Astrocyte (in vitro differentiated cells and primary cell): Measurements from ENCODE around the gene PTGES3.

Experiments
- EZH2 ChIP-seq: IDR thresholded peaks from 2 replicates; pipeline ENCODE4 v1.6.1; 2012; ENCODE audit warnings: mild to moderate bottlenecking, low read length, inconsistent platforms; ENCODE audit not compliant: insufficient read depth
- TF ChIP-seq, protein P1 (sequence below): IDR thresholded peaks from 2 replicates; pipeline ENCODE4 v1.5.1; 2011; ENCODE audit warnings: low read depth, mild to moderate bottlenecking, inconsistent platforms, low read length, moderate library complexity; ENCODE audit not compliant: insufficient read depth

DNA sequence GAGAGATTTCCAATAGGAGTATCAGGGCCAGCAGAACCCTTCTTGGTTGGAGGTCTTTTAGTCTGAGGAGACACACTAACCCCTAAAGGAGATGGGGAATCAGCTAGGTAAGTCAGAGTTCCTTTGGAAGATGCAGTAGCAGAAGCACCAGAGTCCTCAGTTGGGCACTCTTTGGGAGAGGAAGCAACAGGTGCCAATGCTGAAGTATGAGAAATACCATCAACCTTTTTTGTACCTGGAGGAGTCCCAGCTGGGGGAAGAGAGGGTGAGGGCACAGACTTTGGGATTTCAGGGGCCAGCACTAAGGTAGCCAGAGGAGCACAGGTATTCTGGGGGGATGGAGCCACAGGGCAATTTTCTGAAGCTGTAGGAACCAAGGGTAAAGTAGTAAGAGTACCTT, 31.0 kb upstream of the PTGES3 start:
- TF ChIP-seq, protein P1, sequence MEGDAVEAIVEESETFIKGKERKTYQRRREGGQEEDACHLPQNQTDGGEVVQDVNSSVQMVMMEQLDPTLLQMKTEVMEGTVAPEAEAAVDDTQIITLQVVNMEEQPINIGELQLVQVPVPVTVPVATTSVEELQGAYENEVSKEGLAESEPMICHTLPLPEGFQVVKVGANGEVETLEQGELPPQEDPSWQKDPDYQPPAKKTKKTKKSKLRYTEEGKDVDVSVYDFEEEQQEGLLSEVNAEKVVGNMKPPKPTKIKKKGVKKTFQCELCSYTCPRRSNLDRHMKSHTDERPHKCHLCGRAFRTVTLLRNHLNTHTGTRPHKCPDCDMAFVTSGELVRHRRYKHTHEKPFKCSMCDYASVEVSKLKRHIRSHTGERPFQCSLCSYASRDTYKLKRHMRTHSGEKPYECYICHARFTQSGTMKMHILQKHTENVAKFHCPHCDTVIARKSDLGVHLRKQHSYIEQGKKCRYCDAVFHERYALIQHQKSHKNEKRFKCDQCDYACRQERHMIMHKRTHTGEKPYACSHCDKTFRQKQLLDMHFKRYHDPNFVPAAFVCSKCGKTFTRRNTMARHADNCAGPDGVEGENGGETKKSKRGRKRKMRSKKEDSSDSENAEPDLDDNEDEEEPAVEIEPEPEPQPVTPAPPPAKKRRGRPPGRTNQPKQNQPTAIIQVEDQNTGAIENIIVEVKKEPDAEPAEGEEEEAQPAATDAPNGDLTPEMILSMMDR: no peak
- no peak for TF ChIP-seq EZH2
